Activated CD4-positive, alpha-beta T cell treated with anti-CD3 and anti-CD28 coated beads, Interleukin-2, amount 10 ng/mL, durations not matched to agents 24 days and 14 days (primary cell): ENCODE results near the gene SVOPL. TPM values are rescaled to one million over a fixed set of nuclear protein-coding genes. Genes with fewer than 3 reads are reported as not detected.
A peak's percentile ranks its signal among the peaks of the same experiment; 100 is the strongest.

Experiments
- DNase-seq: peaks from one replicate; pipeline ENCODE4 v3.0.0; 2022
- H3K27ac Mint-ChIP-seq: one replicate; pipeline ENCODE4 v1.8.0; 2022; ENCODE audit warnings: mild to moderate bottlenecking, mixed read lengths
- H3K27me3 Mint-ChIP-seq: one replicate; pipeline ENCODE4 v1.8.0; 2022; ENCODE audit warnings: mixed read lengths
- H3K36me3 Mint-ChIP-seq: one replicate; pipeline ENCODE4 v1.8.0; 2022; ENCODE audit warnings: low read depth, mild to moderate bottlenecking, mixed read lengths
- H3K4me1 Mint-ChIP-seq: one replicate; pipeline ENCODE4 v1.8.0; 2021; ENCODE audit warnings: mixed read lengths
- H3K4me3 Mint-ChIP-seq: one replicate; pipeline ENCODE4 v1.8.0; 2022; ENCODE audit warnings: mild to moderate bottlenecking, moderate library complexity, mixed read lengths
- H3K9me3 Mint-ChIP-seq: one replicate; pipeline ENCODE4 v1.8.0; 2021; ENCODE audit warnings: mixed read lengths
- intact Hi-C: fragments of 100-400 bp; cut with micrococcal nuclease; formaldehyde crosslinking; loops from one replicate; pipeline ENCODE4 v1.15.1; 2023
- total RNA-seq: library from RNA; stranded (reverse); gene quantifications from 2 replicates; pipeline ENCODE4 v1.2.3, GENCODE V29; 2022

Gene SVOPL
- total RNA-seq, 1 donor from 2014 or later, result not detected

GRCh38 chr7:138625849-138626230 lies 75.3 kb downstream of the SVOPL start:
- no peaks in the 10 kb centered on the region for H3K36me3 Mint-ChIP-seq
- H3K4me3 Mint-ChIP-seq, result peak overlapping the region; percentile 42
- H3K4me1 Mint-ChIP-seq, result peaks cover 31% of the 10 kb centered on the region
- peak; percentile 70 for DNase-seq
- H3K9me3 Mint-ChIP-seq, result peaks cover 3% of the 10 kb centered on the region
- peaks cover 2% of the 10 kb centered on the region for H3K27me3 Mint-ChIP-seq
- peak overlapping the region; percentile 27 for H3K27ac Mint-ChIP-seq
- intact Hi-C loops, result loop anchor here (1.0 to 5.0 kb wide), 3 partner anchors 41 to 165 kb away; no protein-coding TSS in a partner anchor

- Mint-ChIP-seq H3K9me3 (peaks cover 3% of the 10 kb centered on the region), H3K4me3 (peak overlapping the region; percentile 42), H3K27me3 (peaks cover 4% of the 10 kb centered on the region), H3K36me3 (no peaks in the 10 kb centered on the region), H3K4me1 (peaks cover 29% of the 10 kb centered on the region), H3K27ac (peak overlapping the region; percentile 48)
- peak; percentile 70 for DNase-seq
- intact Hi-C loops, result loop anchor here (1.0 to 5.0 kb wide), 3 partner anchors 42 to 164 kb away; no protein-coding TSS in a partner anchor
Observed at GRCh38 chr7:138625084-138625848, 75.9 kb downstream of the SVOPL start.

- Mint-ChIP-seq H3K27me3 (peaks cover 3% of the 10 kb centered on the region), H3K36me3 (no peaks in the 10 kb centered on the region), H3K27ac (no peak overlapping the region), H3K4me1 (peaks cover 21% of the 10 kb centered on the region), H3K4me3 (no peak overlapping the region), H3K9me3 (no peaks in the 10 kb centered on the region)
- DNase-seq, result no peak
- intact Hi-C loops, result no loop called here
Observed at GRCh38 chr7:138622841-138623240, 78.3 kb downstream of the SVOPL start.

GRCh38 chr7:138618933-138619332 lies 82.2 kb downstream of the SVOPL start:
- H3K27ac Mint-ChIP-seq, result no peak overlapping the region
- no peaks in the 10 kb centered on the region for H3K36me3 Mint-ChIP-seq
- peaks cover 3% of the 10 kb centered on the region for H3K27me3 Mint-ChIP-seq
- intact Hi-C loops, result no loop called here
- no peaks in the 10 kb centered on the region for H3K9me3 Mint-ChIP-seq
- DNase-seq, result no peak
- no peak overlapping the region for H3K4me3 Mint-ChIP-seq
- H3K4me1 Mint-ChIP-seq, result peaks cover 1% of the 10 kb centered on the region

- intact Hi-C loops, result no loop called here
- no peaks in the 10 kb centered on the region for H3K9me3 Mint-ChIP-seq
- no peak overlapping the region for H3K4me3 Mint-ChIP-seq
- no peak overlapping the region for H3K27ac Mint-ChIP-seq
- DNase-seq, result no peak
- no peaks in the 10 kb centered on the region for H3K36me3 Mint-ChIP-seq
- H3K27me3 Mint-ChIP-seq, result peaks cover 3% of the 10 kb centered on the region
- peaks cover 1% of the 10 kb centered on the region for H3K4me1 Mint-ChIP-seq
Observed at GRCh38 chr7:138618506-138618905, 82.7 kb downstream of the SVOPL start.

- Mint-ChIP-seq H3K9me3 (no peaks in the 10 kb centered on the region), H3K27ac (no peak overlapping the region), H3K27me3 (peaks cover 3% of the 10 kb centered on the region), H3K4me1 (peaks cover 1% of the 10 kb centered on the region), H3K4me3 (no peak overlapping the region), H3K36me3 (no peaks in the 10 kb centered on the region)
- no peak for DNase-seq
- intact Hi-C loops, result no loop called here
Observed at GRCh38 chr7:138616085-138616484, 85.1 kb downstream of the SVOPL start.

- H3K27ac Mint-ChIP-seq, result no peak overlapping the region
- H3K4me1 Mint-ChIP-seq, result peaks cover 3% of the 10 kb centered on the region
- DNase-seq, result no peak
- H3K27me3 Mint-ChIP-seq, result peaks cover 2% of the 10 kb centered on the region
- no peaks in the 10 kb centered on the region for H3K9me3 Mint-ChIP-seq
- intact Hi-C loops, result no loop called here
- no peak overlapping the region for H3K4me3 Mint-ChIP-seq
- no peaks in the 10 kb centered on the region for H3K36me3 Mint-ChIP-seq
Observed at GRCh38 chr7:138613630-138614029, 87.5 kb downstream of the SVOPL start.

- Mint-ChIP-seq H3K4me1 (peaks cover 7% of the 10 kb centered on the region), H3K27me3 (no peaks in the 10 kb centered on the region), H3K9me3 (peaks cover 4% of the 10 kb centered on the region), H3K27ac (no peak overlapping the region), H3K36me3 (no peaks in the 10 kb centered on the region), H3K4me3 (no peak overlapping the region)
- intact Hi-C loops, result no loop called here
- DNase-seq, result no peak
Observed at GRCh38 chr7:138610671-138611170, 90.4 kb downstream of the SVOPL start.

- Mint-ChIP-seq H3K27ac (no peak overlapping the region), H3K36me3 (no peaks in the 10 kb centered on the region), H3K4me3 (no peak overlapping the region), H3K9me3 (peaks cover 4% of the 10 kb centered on the region), H3K27me3 (no peaks in the 10 kb centered on the region), H3K4me1 (peaks cover 7% of the 10 kb centered on the region)
- intact Hi-C loops, result no loop called here
- DNase-seq, result no peak
Observed at GRCh38 chr7:138608275-138608674, 92.9 kb downstream of the SVOPL start.

- no peak overlapping the region for H3K4me3 Mint-ChIP-seq
- H3K36me3 Mint-ChIP-seq, result no peaks in the 10 kb centered on the region
- peaks cover 8% of the 10 kb centered on the region for H3K4me1 Mint-ChIP-seq
- peaks cover 4% of the 10 kb centered on the region for H3K9me3 Mint-ChIP-seq
- no peak overlapping the region for H3K27ac Mint-ChIP-seq
- no peaks in the 10 kb centered on the region for H3K27me3 Mint-ChIP-seq
- intact Hi-C loops, result no loop called here
- DNase-seq, result no peak
Observed at GRCh38 chr7:138607216-138608126, 93.7 kb downstream of the SVOPL start.

GRCh38 chr7:138606236-138606635 lies 94.9 kb downstream of the SVOPL start:
- Mint-ChIP-seq H3K27ac (no peak overlapping the region), H3K36me3 (no peaks in the 10 kb centered on the region), H3K9me3 (peaks cover 4% of the 10 kb centered on the region), H3K4me3 (no peak overlapping the region), H3K27me3 (peaks cover 2% of the 10 kb centered on the region), H3K4me1 (peaks cover 9% of the 10 kb centered on the region)
- intact Hi-C loops, result no loop called here
- DNase-seq, result no peak

GRCh38 chr7:138603549-138604318 lies 97.4 kb downstream of the SVOPL start:
- H3K4me3 Mint-ChIP-seq, result no peak overlapping the region
- DNase-seq, result no peak
- intact Hi-C loops, result no loop called here

GRCh38 chr7:138602451-138602850 lies 98.7 kb downstream of the SVOPL start:
- DNase-seq, result no peak
- no peak overlapping the region for H3K4me3 Mint-ChIP-seq
- peaks cover 2% of the 10 kb centered on the region for H3K4me1 Mint-ChIP-seq
- H3K36me3 Mint-ChIP-seq, result no peaks in the 10 kb centered on the region
- peaks cover 4% of the 10 kb centered on the region for H3K9me3 Mint-ChIP-seq
- H3K27ac Mint-ChIP-seq, result no peak overlapping the region
- H3K27me3 Mint-ChIP-seq, result peaks cover 2% of the 10 kb centered on the region
- intact Hi-C loops, result no loop called here

More at GRCh38 chr7:138603549-138604318, 97.4 kb downstream of the SVOPL start:
- Mint-ChIP-seq H3K4me1 (peaks cover 9% of the 10 kb centered on the region), H3K27ac (no peak overlapping the region), H3K36me3 (no peaks in the 10 kb centered on the region), H3K9me3 (peaks cover 4% of the 10 kb centered on the region), H3K27me3 (peaks cover 2% of the 10 kb centered on the region)
